B cell (primary cell): ENCODE results near the gene SERP1.

Source experiments
- EZH2 ChIP-seq: IDR thresholded peaks from 2 replicates; pipeline ENCODE4 v1.6.1; 2012; ENCODE audit warnings: borderline replicate concordance, low read depth, mild to moderate bottlenecking, moderate library complexity, low read length; ENCODE audit not compliant: insufficient read depth, poor library complexity, severe bottlenecking
- TF ChIP-seq, protein P1 (sequence below): fragments of 200-600 bp; IDR thresholded peaks from one replicate; pipeline ENCODE4 v1.8.0; 2022; ENCODE audit warnings: antibody characterized with exemption, mild to moderate bottlenecking

DNA sequence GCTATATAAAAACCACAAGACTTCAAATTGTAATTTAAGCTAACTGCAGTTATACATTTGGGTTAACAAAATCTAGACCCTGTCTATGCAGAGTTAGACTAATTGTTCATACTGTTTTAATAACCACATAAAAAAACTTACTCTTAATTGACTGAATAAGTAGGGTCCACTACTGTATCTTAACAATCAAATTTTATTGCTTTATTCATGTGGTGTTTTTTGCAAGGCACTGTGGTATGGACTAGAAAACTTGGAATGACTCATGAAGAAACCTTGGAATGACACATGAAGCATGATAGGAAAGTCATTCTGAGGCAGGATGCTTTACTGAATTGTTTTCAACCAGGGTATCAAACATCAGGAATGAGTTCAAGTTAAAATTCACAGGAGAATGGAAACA is 2.3 kb downstream of the SERP1 start:
- TF ChIP-seq, protein P1, sequence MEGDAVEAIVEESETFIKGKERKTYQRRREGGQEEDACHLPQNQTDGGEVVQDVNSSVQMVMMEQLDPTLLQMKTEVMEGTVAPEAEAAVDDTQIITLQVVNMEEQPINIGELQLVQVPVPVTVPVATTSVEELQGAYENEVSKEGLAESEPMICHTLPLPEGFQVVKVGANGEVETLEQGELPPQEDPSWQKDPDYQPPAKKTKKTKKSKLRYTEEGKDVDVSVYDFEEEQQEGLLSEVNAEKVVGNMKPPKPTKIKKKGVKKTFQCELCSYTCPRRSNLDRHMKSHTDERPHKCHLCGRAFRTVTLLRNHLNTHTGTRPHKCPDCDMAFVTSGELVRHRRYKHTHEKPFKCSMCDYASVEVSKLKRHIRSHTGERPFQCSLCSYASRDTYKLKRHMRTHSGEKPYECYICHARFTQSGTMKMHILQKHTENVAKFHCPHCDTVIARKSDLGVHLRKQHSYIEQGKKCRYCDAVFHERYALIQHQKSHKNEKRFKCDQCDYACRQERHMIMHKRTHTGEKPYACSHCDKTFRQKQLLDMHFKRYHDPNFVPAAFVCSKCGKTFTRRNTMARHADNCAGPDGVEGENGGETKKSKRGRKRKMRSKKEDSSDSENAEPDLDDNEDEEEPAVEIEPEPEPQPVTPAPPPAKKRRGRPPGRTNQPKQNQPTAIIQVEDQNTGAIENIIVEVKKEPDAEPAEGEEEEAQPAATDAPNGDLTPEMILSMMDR, result no peak
- no peak for TF ChIP-seq EZH2
